Stimulated activated CD4-positive, alpha-beta T cell treated with anti-CD3 and anti-CD28 coated beads, Interleukin-4, amount 100 ng/mL, for 48 hours (primary cell): ENCODE measurements around the gene SMTNL2.
A peak's percentile ranks its signal among the peaks of the same experiment; 100 is the strongest.
"Not testable (repeated sequence)": the region's sequence is repeated elsewhere in the genome, so short reads cannot be mapped to it uniquely, and the experiment has no call there.

Experiments
- DNase-seq, 2 donors: peaks; one replicate each; pipeline ENCODE4 v3.0.0-alpha.2; 2020; ENCODE audit warnings: low read depth in 2 of 2

Gene SMTNL2

DNA sequence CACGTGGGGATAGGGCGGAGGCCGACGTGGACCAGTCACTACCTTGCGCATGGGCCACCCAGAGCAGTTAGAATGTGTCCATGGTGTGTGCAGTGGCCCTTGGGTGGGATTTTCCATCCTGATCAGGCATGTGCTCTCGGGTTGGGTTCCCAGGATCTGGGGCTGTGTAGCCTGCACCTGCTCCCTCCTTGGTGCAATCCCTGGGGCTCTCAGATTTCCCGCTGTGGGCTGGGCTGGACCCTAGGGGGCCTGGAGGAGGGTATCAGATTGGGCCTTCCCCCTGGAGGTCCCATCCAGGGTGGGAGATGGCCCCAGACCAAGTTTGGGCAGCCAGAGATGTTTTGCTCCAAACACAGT, 1.3 kb downstream of the SMTNL2 start:
- DNase-seq = no peak

GRCh38 chr17:4586043-4586442, 1.7 kb downstream of the SMTNL2 start:
- no peak for DNase-seq

DNA sequence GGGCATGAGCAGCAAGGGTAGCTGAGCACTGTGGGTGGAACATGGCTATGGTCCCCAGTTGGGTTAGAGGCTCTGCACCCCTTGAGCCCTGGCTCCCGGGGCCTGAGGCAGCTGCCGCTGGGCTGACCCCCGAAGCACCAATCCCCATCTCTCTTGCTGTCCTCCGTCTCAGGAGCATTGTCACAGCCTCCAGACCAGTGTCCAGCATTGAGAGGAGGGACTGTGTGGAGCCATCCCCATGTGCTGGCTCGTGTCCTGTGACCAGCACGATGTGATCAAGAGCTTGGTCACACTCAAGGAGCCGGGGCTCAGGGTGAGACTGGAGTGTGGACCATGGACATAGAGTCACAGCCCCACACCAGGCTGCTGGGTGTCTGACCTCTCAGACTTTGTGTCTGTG, 2.9 kb downstream of the SMTNL2 start:
- DNase-seq = no peak

- DNase-seq = no peak
Measured at GRCh38 chr17:4587803-4588202, 3.5 kb downstream of the SMTNL2 start.

- no peak for DNase-seq
Measured at GRCh38 chr17:4588391-4588790, 4.1 kb downstream of the SMTNL2 start.

- DNase-seq = no peak
Measured at GRCh38 chr17:4588898-4589625, 4.7 kb downstream of the SMTNL2 start.

- not testable (repeated sequence) for DNase-seq
Measured at GRCh38 chr17:4590042-4590441, 5.7 kb downstream of the SMTNL2 start.

DNA sequence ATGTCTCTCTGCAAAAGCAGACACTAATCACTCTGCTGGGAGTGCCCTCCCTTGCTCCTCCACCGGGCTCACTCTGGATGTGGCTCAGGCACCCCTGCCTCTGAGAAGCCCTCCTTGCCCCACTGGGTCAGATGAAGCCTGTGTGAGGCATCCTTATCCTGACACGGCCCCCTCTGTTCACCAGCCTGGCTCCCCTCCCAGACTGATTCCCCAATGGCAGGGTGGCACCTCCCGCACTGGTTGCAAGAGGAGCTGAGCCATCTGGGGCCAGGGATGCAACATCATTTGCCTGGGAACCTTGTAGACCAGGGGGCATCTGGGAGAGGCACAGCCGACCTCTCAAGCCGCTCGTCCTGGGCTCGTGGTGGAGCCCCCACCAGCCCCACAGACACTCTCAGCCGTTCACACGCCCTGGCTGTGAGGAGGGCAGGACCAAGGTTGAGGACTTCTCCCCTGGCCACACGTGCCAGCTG, 6.7 kb downstream of the SMTNL2 start:
- no peak for DNase-seq

DNA sequence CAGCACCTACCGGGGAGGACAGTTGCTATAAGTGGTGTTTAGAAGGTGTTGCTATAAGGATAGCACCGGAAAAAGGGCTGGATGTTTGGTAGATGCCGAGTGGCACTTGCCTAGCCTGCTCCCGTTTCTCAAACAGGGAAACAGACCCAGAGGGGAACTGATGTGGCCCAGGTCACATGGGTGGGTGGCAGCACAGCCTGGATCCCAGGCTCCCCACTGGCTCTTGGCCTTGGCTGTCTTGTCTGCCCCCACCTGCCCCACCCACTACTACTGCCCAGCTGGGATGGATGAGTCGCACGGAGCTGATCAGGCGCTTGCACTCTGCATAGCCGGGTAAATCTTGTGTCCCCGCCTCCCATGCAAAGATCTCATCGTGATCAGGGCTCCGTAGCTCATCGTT, 7.2 kb downstream of the SMTNL2 start:
- no peak for DNase-seq

DNA sequence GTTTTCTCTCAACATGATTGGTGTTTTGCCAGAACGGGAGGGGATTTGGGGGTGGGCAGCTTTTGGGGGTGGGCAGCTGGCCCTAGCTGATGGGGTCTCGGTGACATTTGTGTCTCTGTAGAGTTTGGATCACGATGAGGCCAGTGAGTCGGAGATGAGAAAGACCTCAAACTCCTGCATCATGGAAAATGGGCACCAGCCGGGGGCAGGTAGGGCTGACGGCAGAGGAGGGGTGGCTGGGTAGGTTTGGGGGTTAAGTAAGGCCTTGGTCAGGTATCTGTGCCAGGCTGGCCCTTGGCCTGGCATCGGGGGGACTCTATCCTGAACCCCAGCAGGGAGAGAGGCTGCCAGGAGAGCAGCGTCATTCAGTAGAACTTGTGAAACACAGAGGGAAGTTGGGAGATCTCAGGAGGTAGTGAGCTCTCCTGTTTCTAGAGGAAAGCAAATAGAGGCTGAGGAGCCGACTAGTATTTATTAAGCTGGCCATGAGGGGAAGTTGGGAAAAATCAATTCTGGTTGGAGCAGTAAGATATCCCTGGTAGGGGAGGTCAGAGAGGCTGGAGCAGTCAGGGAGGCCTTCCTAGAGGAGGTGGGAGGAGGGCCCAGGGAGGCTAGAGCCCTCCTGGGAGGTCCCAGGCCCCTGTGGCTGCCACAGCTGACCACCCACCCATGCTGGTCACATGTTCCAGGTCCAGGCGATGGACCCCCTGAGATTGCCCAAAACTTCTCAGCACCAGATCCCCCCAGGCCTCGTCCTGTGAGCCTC, 8.1 kb downstream of the SMTNL2 start:
- DNase-seq = no peak

- no peak for DNase-seq
Measured at GRCh38 chr17:4593021-4593421, 8.7 kb downstream of the SMTNL2 start.

GRCh38 chr17:4594406-4594805, 10.1 kb downstream of the SMTNL2 start:
- DNase-seq = no peak

- DNase-seq = peak; percentile 34 to 40
Measured at GRCh38 chr17:4594931-4595684, 10.8 kb downstream of the SMTNL2 start.

GRCh38 chr17:4595685-4596342, 11.5 kb downstream of the SMTNL2 start:
- not testable (repeated sequence) for DNase-seq

DNA sequence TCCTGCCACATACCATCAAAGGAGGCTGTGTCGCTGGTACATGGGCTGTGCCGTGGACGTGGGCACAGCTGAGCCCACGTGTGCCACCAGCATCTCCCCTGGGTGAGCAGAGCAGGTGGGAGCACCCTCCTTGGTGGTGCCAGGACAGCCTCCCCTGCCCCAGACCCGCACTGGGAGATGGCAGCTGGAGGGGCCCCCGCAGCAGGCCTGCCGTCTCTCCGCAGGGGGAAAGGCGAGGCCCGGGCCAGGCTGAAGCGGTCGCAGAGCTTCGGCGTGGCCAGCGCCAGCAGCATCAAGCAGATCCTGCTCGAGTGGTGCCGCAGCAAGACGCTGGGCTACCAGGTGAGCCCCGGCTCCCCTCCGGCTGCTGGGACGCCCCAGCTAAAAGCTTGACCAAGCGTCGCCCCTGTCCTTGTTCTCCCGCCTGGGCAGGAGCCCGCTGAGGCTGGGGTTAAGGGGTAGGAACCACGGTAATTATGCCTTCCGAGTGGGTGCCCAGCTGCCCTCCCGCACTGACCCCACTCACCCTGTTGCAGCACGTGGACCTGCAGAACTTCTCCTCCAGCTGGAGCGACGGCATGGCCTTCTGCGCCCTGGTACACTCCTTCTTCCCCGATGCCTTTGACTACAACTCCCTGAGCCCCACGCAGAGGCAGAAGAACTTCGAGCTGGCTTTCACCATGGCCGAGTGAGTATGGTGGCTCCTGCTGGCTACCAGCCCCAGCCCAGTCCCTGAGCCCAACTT, 12.5 kb downstream of the SMTNL2 start:
- no peak for DNase-seq

DNA sequence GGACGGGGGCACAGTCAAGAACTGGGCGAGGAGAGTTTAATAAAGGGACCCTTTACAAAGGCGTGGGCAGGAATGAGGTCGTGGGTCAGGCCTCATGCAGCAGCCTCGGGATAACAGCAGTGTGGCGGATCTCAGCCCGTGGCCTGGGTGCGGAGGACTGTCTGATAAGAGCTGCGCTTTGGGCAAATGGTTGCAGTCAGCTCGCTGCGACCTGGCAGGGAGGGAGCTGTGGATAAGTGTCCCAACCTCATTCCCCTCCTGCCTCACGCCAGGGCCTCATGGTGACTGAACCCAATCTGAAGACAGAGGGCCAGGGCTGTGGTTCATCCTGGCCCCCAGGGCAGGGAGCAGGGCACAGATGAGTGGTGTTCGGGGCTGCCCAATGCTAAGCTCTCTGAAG, 13.6 kb downstream of the SMTNL2 start:
- DNase-seq = no peak

GRCh38 chr17:4598776-4599504, 14.6 kb downstream of the SMTNL2 start:
- DNase-seq = no peak

GRCh38 chr17:4599505-4600281, 15.4 kb downstream of the SMTNL2 start:
- DNase-seq = no peak

GRCh38 chr17:4600563-4600962, 16.2 kb downstream of the SMTNL2 start:
- no peak for DNase-seq

DNA sequence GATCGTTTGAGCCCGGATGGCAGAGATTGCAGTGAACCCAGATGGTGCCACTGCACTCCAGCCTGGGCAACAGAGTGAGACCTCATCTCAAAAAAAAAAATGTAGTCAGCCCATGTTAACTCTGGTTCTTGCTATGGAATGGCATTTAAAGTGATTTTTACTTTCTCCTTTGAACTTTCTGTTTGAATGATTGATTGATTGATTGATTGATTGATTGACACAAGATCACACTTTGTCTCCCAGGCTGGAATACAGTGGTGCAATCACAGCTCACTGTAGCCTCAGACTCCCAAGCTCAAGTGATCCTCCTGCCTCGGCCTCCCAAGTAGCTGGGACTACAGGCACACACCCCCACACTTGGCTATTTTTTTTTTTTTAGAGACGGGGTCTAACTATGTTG, 17.0 kb downstream of the SMTNL2 start:
- no peak for DNase-seq
